Endodermal cell (in vitro differentiated cells): ENCODE data around the gene PFKFB2. TPM values are rescaled to one million over a fixed set of nuclear protein-coding genes. Genes with fewer than 3 reads are reported as not detected.

Experiments
- DNase-seq: peaks from one replicate; pipeline ENCODE4 v3.0.0-alpha.2; 2017
- H3K27ac ChIP-seq: 2 replicates; pipeline ENCODE4 v1.5.1; 2013; ENCODE audit warnings: mild to moderate bottlenecking, low read depth, low read length, moderate library complexity
- H3K27me3 ChIP-seq: 2 replicates; pipeline ENCODE4 v1.6.1; 2013; ENCODE audit warnings: mild to moderate bottlenecking, low read length, moderate library complexity; ENCODE audit not compliant: insufficient read depth, control insufficient read depth, poor library complexity, severe bottlenecking
- H3K36me3 ChIP-seq: 2 replicates; pipeline ENCODE4 v1.7.0; 2013; ENCODE audit warnings: mild to moderate bottlenecking, low read length, moderate library complexity; ENCODE audit not compliant: control insufficient read depth, insufficient read depth
- H3K4me1 ChIP-seq: one replicate; pipeline ENCODE4 v1.7.0; 2013; ENCODE audit warnings: low read length; ENCODE audit not compliant: control insufficient read depth, insufficient read depth
- H3K4me3 ChIP-seq: 2 replicates; pipeline ENCODE4 v1.5.1; 2013; ENCODE audit warnings: mild to moderate bottlenecking, low read length, moderate library complexity
- H3K9ac ChIP-seq: 2 replicates; pipeline ENCODE4 v1.6.1; 2013; ENCODE audit warnings: mild to moderate bottlenecking, low read length, moderate library complexity; ENCODE audit not compliant: poor library complexity, severe bottlenecking; ENCODE audit errors: extremely low read depth
- H3K9me3 ChIP-seq: 2 replicates; pipeline ENCODE4 v1.6.1; 2013; ENCODE audit warnings: mild to moderate bottlenecking, low read length, moderate library complexity; ENCODE audit not compliant: control insufficient read depth
- H3K27ac Mint-ChIP-seq: 2 replicates; pipeline ENCODE4 v1.8.0; 2020; ENCODE audit warnings: mixed read lengths
- H3K27me3 Mint-ChIP-seq: 2 replicates; pipeline ENCODE4 v1.8.0; 2021; ENCODE audit warnings: mild to moderate bottlenecking, mixed read lengths; ENCODE audit not compliant: insufficient read depth
- H3K36me3 Mint-ChIP-seq: 2 replicates; pipeline ENCODE4 v1.8.0; 2020; ENCODE audit warnings: low read depth, mixed read lengths
- H3K4me1 Mint-ChIP-seq: 2 replicates; pipeline ENCODE4 v1.8.0; 2020; ENCODE audit warnings: mixed read lengths
- H3K4me3 Mint-ChIP-seq: 2 replicates; pipeline ENCODE4 v1.8.0; 2020; ENCODE audit warnings: mild to moderate bottlenecking, moderate library complexity, mixed read lengths
- H3K9me3 Mint-ChIP-seq: 2 replicates; pipeline ENCODE4 v1.8.0; 2020; ENCODE audit warnings: mild to moderate bottlenecking, mixed read lengths
- CTCF ChIP-seq: fragments of 200-600 bp; sonication (generic); conservative IDR thresholded peaks from 2 replicates; pipeline ENCODE4 v1.5.0; 2021; ENCODE audit warnings: antibody characterized with exemption, mild to moderate bottlenecking
- WGBS, 2 experiments: methylation state at CpG; one replicate each; pipeline versions ENCODE4 v1.1.5 to v1.1.7; 2013; ENCODE audit warnings: missing lambda C conversion rate in 2 of 2, mixed read lengths in 1 of 2; ENCODE audit not compliant: insufficient coverage in 1 of 2, insufficient read length in 1 of 2; 5-methylcytosine and 5-hydroxymethylcytosine counted together
- total RNA-seq, 2 donors: library from RNA; stranded (reverse); fragmentation: NEBNext Ultra II Directional in 1 of 2; extraction: Animal tissue kit (Norgen Biotek cat#: 25700) in 1 of 2; gene quantifications; 2 replicates in 1 of 2; 3 replicates in 1 of 2; pipeline ENCODE4 v1.2.1, GENCODE V29; 2021

The PFKFB2 gene
- total RNA-seq, 2 donors from 2014 or later, result 11.2 to 13.4 TPM

- Mint-ChIP-seq H3K4me1 (peaks cover 17% of the 10 kb centered on the region), H3K27me3 (peaks cover 12% of the 10 kb centered on the region), H3K36me3 (no peaks in the 10 kb centered on the region), H3K4me3 (no peak overlapping the region), H3K9me3 (no peaks in the 10 kb centered on the region), H3K27ac (no peak overlapping the region)
- H3K9me3 ChIP-seq, result no peaks in the 10 kb centered on the region
- 87 to 90% methylated on average over 4 to 8 of the region's 8 CpGs for WGBS, 2 experiments
- H3K27me3 ChIP-seq, result peaks cover 23% of the 10 kb centered on the region
- no peak overlapping the region for H3K9ac ChIP-seq
- no peak for TF ChIP-seq CTCF
- H3K4me3 ChIP-seq, result no peak overlapping the region
- H3K27ac ChIP-seq, result no peak overlapping the region
- peaks cover 8% of the 10 kb centered on the region for H3K4me1 ChIP-seq
- no peak for DNase-seq
- H3K36me3 ChIP-seq, result no peaks in the 10 kb centered on the region
Observed at GRCh38 chr1:207021139-207021861, 31.8 kb upstream of the PFKFB2 start.

- no peak overlapping the region for H3K4me3 ChIP-seq
- no peaks in the 10 kb centered on the region for H3K9me3 ChIP-seq
- WGBS, 2 experiments, result 94 to 95% methylated on average over 11 to 15 of the region's 15 CpGs
- no peak overlapping the region for H3K27ac ChIP-seq
- Mint-ChIP-seq H3K36me3 (no peaks in the 10 kb centered on the region), H3K27ac (no peak overlapping the region), H3K4me3 (no peak overlapping the region), H3K27me3 (peaks cover 12% of the 10 kb centered on the region), H3K4me1 (peaks cover 21% of the 10 kb centered on the region), H3K9me3 (no peaks in the 10 kb centered on the region)
- no peak for DNase-seq
- no peaks in the 10 kb centered on the region for H3K36me3 ChIP-seq
- no peak for TF ChIP-seq CTCF
- H3K27me3 ChIP-seq, result peaks cover 26% of the 10 kb centered on the region
- H3K4me1 ChIP-seq, result peaks cover 8% of the 10 kb centered on the region
- no peak overlapping the region for H3K9ac ChIP-seq
Observed at GRCh38 chr1:207021876-207022596, 31.0 kb upstream of the PFKFB2 start.

GRCh38 chr1:207022996-207023679, 29.9 kb upstream of the PFKFB2 start:
- H3K4me1 ChIP-seq, result peaks cover 8% of the 10 kb centered on the region
- H3K27me3 Mint-ChIP-seq, result peaks cover 15% of the 10 kb centered on the region
- no peaks in the 10 kb centered on the region for H3K36me3 ChIP-seq
- no peak overlapping the region for H3K27ac Mint-ChIP-seq
- WGBS, 2 experiments, result 90 to 91% methylated on average over 6 to 8 of the region's 8 CpGs
- no peaks in the 10 kb centered on the region for H3K36me3 Mint-ChIP-seq
- no peaks in the 10 kb centered on the region for H3K9me3 Mint-ChIP-seq
- H3K4me3 Mint-ChIP-seq, result no peak overlapping the region
- no peak overlapping the region for H3K4me3 ChIP-seq
- H3K9ac ChIP-seq, result no peak overlapping the region
- peaks cover 32% of the 10 kb centered on the region for H3K4me1 Mint-ChIP-seq
- TF ChIP-seq CTCF, result no peak
- DNase-seq, result no peak
- no peaks in the 10 kb centered on the region for H3K9me3 ChIP-seq
- H3K27me3 ChIP-seq, result peaks cover 34% of the 10 kb centered on the region
- H3K27ac ChIP-seq, result no peak overlapping the region
